HepG2 (cell line): ENCODE measurements around the gene MINDY1. TPM values are rescaled to one million over a fixed set of nuclear protein-coding genes. Genes with fewer than 3 reads are reported as not detected.

Source experiments
- ARID4A ChIP-seq: sonication (generic); formaldehyde crosslinking; IDR thresholded peaks from 2 replicates; pipeline ENCODE4 v1.5.0; 2020; ENCODE audit warnings: mild to moderate bottlenecking, missing genetic modification reagents, borderline replicate concordance
- GLMP ChIP-seq: sonication (generic); formaldehyde crosslinking; IDR thresholded peaks from 2 replicates; pipeline ENCODE4 v1.9.0; 2021; ENCODE audit warnings: missing genetic modification reagents, mild to moderate bottlenecking, borderline replicate concordance
- HMGA1 ChIP-seq: sonication (generic); formaldehyde crosslinking; conservative IDR thresholded peaks from 2 replicates; pipeline ENCODE4 v1.4.0; 2020; ENCODE audit warnings: missing genetic modification reagents
- KLF16 ChIP-seq, 2 experiments: sonication (generic) in 1 of 2; formaldehyde crosslinking in 1 of 2; IDR thresholded peaks; 2 replicates each; pipeline versions ENCODE4 v1.6.1 to v1.8.0; 2016 to 2023; ENCODE audit warnings: missing genetic modification reagents in 2 of 2, missing compliant biosample characterization in 1 of 2
- LCORL ChIP-seq, 2 experiments: fragments of 450-650 bp in 1 of 2; sonication (generic) in 1 of 2; formaldehyde crosslinking in 1 of 2; IDR thresholded peaks; 2 replicates each; pipeline versions ENCODE4 v1.5.0 to v1.6.1; 2017 to 2020; ENCODE audit warnings: antibody characterized with exemption in 1 of 2, missing genetic modification reagents in 1 of 2
- MTA3 ChIP-seq: sonication (generic); formaldehyde crosslinking; IDR thresholded peaks from 2 replicates; pipeline ENCODE4 v1.4.0; 2020; ENCODE audit warnings: missing genetic modification reagents
- NCOA2 ChIP-seq: sonication (generic); formaldehyde crosslinking; IDR thresholded peaks from 2 replicates; pipeline ENCODE4 v1.8.0; 2022; ENCODE audit warnings: inconsistent platforms
- PRMT3 ChIP-seq: sonication (generic); formaldehyde crosslinking; IDR thresholded peaks from 2 replicates; pipeline ENCODE4 v1.8.1; 2022; ENCODE audit warnings: low read depth, mild to moderate bottlenecking, moderate library complexity, missing genetic modification reagents, borderline replicate concordance
- ZHX2 ChIP-seq, 2 experiments: sonication (generic) in 1 of 2; formaldehyde crosslinking in 1 of 2; IDR thresholded peaks; 2 replicates each; pipeline versions ENCODE4 v1.6.1 to v1.9.0; 2014 to 2022; ENCODE audit warnings: antibody characterized with exemption in 1 of 2, borderline replicate concordance in 1 of 2, inconsistent platforms in 1 of 2, low read depth in 1 of 2, missing genetic modification reagents in 1 of 2
- ZNF460 ChIP-seq: sonication (generic); formaldehyde crosslinking; IDR thresholded peaks from 2 replicates; pipeline ENCODE4 v1.5.1; 2020; ENCODE audit warnings: missing genetic modification reagents, mild to moderate bottlenecking, borderline replicate concordance
- ZNF556 ChIP-seq: sonication (generic); formaldehyde crosslinking; IDR thresholded peaks from 2 replicates; pipeline ENCODE4 v1.4.0; 2020; ENCODE audit warnings: mild to moderate bottlenecking, missing genetic modification reagents, borderline replicate concordance
- ZNF569 ChIP-seq: sonication (generic); formaldehyde crosslinking; IDR thresholded peaks from 2 replicates; pipeline ENCODE4 v1.5.0; 2020; ENCODE audit warnings: mild to moderate bottlenecking, missing genetic modification reagents, moderate library complexity, borderline replicate concordance
- ZNF703 ChIP-seq: sonication (generic); formaldehyde crosslinking; IDR thresholded peaks from 2 replicates; pipeline ENCODE4 v1.5.1; 2020; ENCODE audit warnings: missing genetic modification reagents, mild to moderate bottlenecking, moderate library complexity, borderline replicate concordance
- ZNF766 ChIP-seq: sonication (generic); formaldehyde crosslinking; IDR thresholded peaks from 2 replicates; pipeline ENCODE4 v1.5.0; 2020; ENCODE audit warnings: missing genetic modification reagents, borderline replicate concordance
- polyA plus RNA-seq, 8 experiments: library from polyadenylated mRNA; depleted of rRNA in 3 of 8; stranded (reverse) in 7 of 8; unstranded in 1 of 8; fragments of >200 nt; fragmentation: Illumina TruSeq in 4 of 8; extraction: Trizol in 4 of 8; gene quantifications; 2 replicates each; pipeline versions ENCODE4 v1.2.1 to v1.2.3, GENCODE V29; 2011 to 2016; ENCODE audit warnings: low read depth in 4 of 8, missing spikeins in 1 of 8, mixed read lengths in 1 of 8; ENCODE audit not compliant: insufficient read depth in 1 of 8
- total RNA-seq, 5 experiments: library from RNA; depleted of rRNA; stranded (reverse); fragments of >200 nt; fragmentation: Illumina TruSeq; extraction: Trizol; gene quantifications; 2 replicates each; pipeline ENCODE4 v1.2.3, GENCODE V29; 2016; ENCODE audit warnings: low read depth in 1 of 5
- TF ChIP-seq, protein P1 (sequence below): sonication (generic); formaldehyde crosslinking; IDR thresholded peaks from 2 replicates; pipeline ENCODE4 v1.4.0; 2020; ENCODE audit warnings: missing genetic modification reagents

Gene MINDY1
- total and polyA plus RNA-seq, 2 of the 13 experiments (the other 11 are each of a cell fraction or from before 2014, with no cell fraction given): 11.1 to 15.0 TPM

DNA sequence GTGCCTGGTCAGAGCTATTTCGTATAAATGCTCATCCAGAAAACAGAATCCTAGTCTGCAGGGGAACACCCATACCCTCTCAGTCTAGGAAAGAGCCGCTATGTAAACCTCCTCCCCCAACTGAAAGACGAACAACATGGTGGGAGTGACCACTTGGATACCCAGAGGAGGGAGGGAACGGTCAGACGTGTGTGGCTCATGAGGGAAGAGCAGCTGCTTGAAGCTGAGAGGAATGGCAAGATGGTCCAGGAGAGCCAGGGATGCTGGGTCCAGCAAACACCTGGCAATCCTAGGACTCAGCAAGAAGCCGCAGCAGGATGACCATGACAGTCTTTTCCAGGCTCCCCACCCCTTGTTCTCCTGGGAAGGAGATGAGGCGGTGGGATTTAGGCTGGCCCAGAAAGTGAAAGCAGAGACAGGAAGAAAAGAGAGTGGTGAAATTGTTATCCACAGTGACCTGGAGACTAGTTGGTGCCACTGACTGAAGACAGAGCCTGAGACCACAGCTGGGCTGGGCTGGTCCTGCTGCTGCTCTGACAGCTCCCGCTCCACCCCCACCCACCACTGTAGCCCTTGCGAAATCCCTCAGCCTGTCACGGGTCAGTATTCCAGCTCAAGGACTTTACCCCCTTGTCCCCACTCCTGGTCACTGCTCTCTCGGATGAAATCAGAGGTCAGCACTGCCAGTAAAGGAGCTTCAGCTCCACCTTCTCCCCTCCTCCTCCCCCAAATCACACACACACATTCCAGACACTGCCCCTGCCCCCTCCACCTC is 35.7 kb downstream of the MINDY1 start (continued):
- peak; percentile 96 for TF ChIP-seq ARID4A
- no peak for TF ChIP-seq GLMP (CRISPR knock-in tag)
- no peak; the same call in 1 of the 2 replicates for TF ChIP-seq ZNF766 (CRISPR knock-in tag)
- no peak for TF ChIP-seq ZNF703 (CRISPR knock-in tag)
- TF ChIP-seq ZHX2 (IDR thresholded peaks at IDR 0.05; ENCODE audit: low read depth): 0 out of 2 replicates have a peak, but pooled peaks have one; percentile 53
- TF ChIP-seq ZHX2 (CRISPR knock-in tag; IDR thresholded peaks at IDR 0.05; ENCODE audit: borderline replicate concordance): no peak
- no peak for TF ChIP-seq ZNF569 (CRISPR knock-in tag)
- TF ChIP-seq, protein P1, sequence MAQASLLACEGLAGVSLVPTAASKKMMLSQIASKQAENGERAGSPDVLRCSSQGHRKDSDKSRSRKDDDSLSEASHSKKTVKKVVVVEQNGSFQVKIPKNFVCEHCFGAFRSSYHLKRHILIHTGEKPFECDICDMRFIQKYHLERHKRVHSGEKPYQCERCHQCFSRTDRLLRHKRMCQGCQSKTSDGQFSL (CRISPR knock-in tag): no peak; the same call in 1 of the 2 replicates
- TF ChIP-seq ZNF460 (CRISPR knock-in tag): no peak; the same call in 1 of the 2 replicates
- TF ChIP-seq NCOA2 (CRISPR knock-in tag): peak; percentile 88
- TF ChIP-seq MTA3: no peak
- TF ChIP-seq PRMT3: no peak
- TF ChIP-seq HMGA1 (CRISPR knock-in tag): no peak
- no peak; the same call in 1 of the 2 replicates for TF ChIP-seq ZNF556 (CRISPR knock-in tag)
- TF ChIP-seq LCORL (IDR thresholded peaks at IDR 0.05): peak; percentile 95
- peak; percentile 93 for TF ChIP-seq LCORL (CRISPR knock-in tag; IDR thresholded peaks at IDR 0.05)
- peak in 1 of 2 experiments; percentile 86; a peak in 2 of 4 replicates for TF ChIP-seq KLF16 (CRISPR knock-in tag; IDR thresholded peaks at IDR 0.05)
